GM23338 (cell line): ENCODE results near the gene LYSET. TPM values are rescaled to one million over a fixed set of nuclear protein-coding genes. Genes with fewer than 3 reads are reported as not detected.

Experiments
- ATAC-seq: fragments of 200-7000 bp; cut with Tn5 transposase; 3 replicates; pipeline ENCODE4 v1.9.1; 2020
- DNase-seq: peaks from one replicate; pipeline ENCODE4 v3.0.0-alpha.2; 2015; ENCODE audit warnings: low spot score
- H2AFZ ChIP-seq: fragments of 200-600 bp; sonication (generic); 2 replicates; pipeline ENCODE4 v1.8.0; 2016; ENCODE audit warnings: antibody characterized with exemption, mild to moderate bottlenecking, moderate library complexity
- H3F3A ChIP-seq: fragments of 200-600 bp; sonication (generic); replicated peaks from 2 replicates; pipeline ENCODE4 v1.8.0; 2017; ENCODE audit warnings: antibody characterized with exemption, mixed run types, low read depth
- H3K27ac ChIP-seq: fragments of 200-600 bp; sonication (generic); 2 replicates; pipeline ENCODE4 v1.6.1; 2016; ENCODE audit warnings: low read depth
- H3K27me3 ChIP-seq: fragments of 200-600 bp; sonication (generic); 2 replicates; pipeline ENCODE4 v1.8.0; 2016; ENCODE audit warnings: mild to moderate bottlenecking, mixed run types, moderate library complexity; ENCODE audit not compliant: insufficient read depth
- H3K36me3 ChIP-seq: fragments of 200-600 bp; sonication (generic); 2 replicates; pipeline ENCODE4 v1.8.0; 2016; ENCODE audit warnings: mild to moderate bottlenecking; ENCODE audit not compliant: insufficient read depth
- H3K4me1 ChIP-seq: fragments of 200-600 bp; sonication (generic); 2 replicates; pipeline ENCODE4 v1.8.0; 2016; ENCODE audit warnings: mild to moderate bottlenecking, moderate library complexity; ENCODE audit not compliant: insufficient read depth
- H3K4me2 ChIP-seq: fragments of 200-600 bp; sonication (generic); 2 replicates; pipeline ENCODE4 v1.7.1; 2017; ENCODE audit warnings: mixed run types
- H3K4me3 ChIP-seq: fragments of 200-600 bp; sonication (generic); 2 replicates; pipeline ENCODE4 v1.6.1; 2016; ENCODE audit warnings: mixed run types
- H3K79me2 ChIP-seq: fragments of 200-600 bp; sonication (generic); replicated peaks from 2 replicates; pipeline ENCODE4 v1.8.0; 2017; ENCODE audit warnings: mild to moderate bottlenecking; ENCODE audit not compliant: insufficient read depth
- H3K9me2 ChIP-seq: fragments of 200-600 bp; sonication (generic); 2 replicates; pipeline ENCODE4 v1.8.0; 2017; ENCODE audit not compliant: insufficient read depth
- H4K20me1 ChIP-seq: fragments of 200-600 bp; sonication (generic); replicated peaks from 2 replicates; pipeline ENCODE4 v1.8.0; 2017; ENCODE audit warnings: mild to moderate bottlenecking; ENCODE audit not compliant: insufficient read depth
- H3K27ac Mint-ChIP-seq: 2 replicates; pipeline ENCODE4 v1.8.0; 2020; ENCODE audit warnings: inconsistent platforms, mild to moderate bottlenecking, moderate library complexity, mixed read lengths
- H3K27me3 Mint-ChIP-seq: 3 replicates; pipeline ENCODE4 v1.8.0; 2022; ENCODE audit warnings: low read depth, mild to moderate bottlenecking, moderate library complexity, mixed read lengths, inconsistent platforms; ENCODE audit not compliant: insufficient read depth, poor library complexity
- H3K36me3 Mint-ChIP-seq: 3 replicates; pipeline ENCODE4 v1.8.0; 2021; ENCODE audit warnings: low read depth, mild to moderate bottlenecking, inconsistent platforms, moderate library complexity, mixed read lengths
- H3K4me1 Mint-ChIP-seq: 3 replicates; pipeline ENCODE4 v1.8.0; 2020; ENCODE audit warnings: mild to moderate bottlenecking, inconsistent platforms, mixed read lengths
- H3K4me3 Mint-ChIP-seq: 3 replicates; pipeline ENCODE4 v1.8.0; 2021; ENCODE audit warnings: moderate library complexity, mild to moderate bottlenecking, inconsistent platforms, mixed read lengths
- H3K9me3 Mint-ChIP-seq: 3 replicates; pipeline ENCODE4 v1.8.0; 2020; ENCODE audit warnings: moderate library complexity, mild to moderate bottlenecking, inconsistent platforms, mixed read lengths
- CREB1 ChIP-seq: fragments of 250-450 bp; sonication (Bioruptor Pico); IDR thresholded peaks from 2 replicates; pipeline ENCODE4 v1.5.0; 2020; ENCODE audit warnings: low read depth, mild to moderate bottlenecking, moderate library complexity
- CTCF ChIP-seq, 2 experiments: fragments of 200-600 bp in 1 of 2; sonication (generic) in 1 of 2; conservative IDR thresholded peaks; 2 replicates each; pipeline versions ENCODE4 v1.5.1 to v1.6.1; 2016 to 2017; ENCODE audit warnings: antibody characterized with exemption in 2 of 2, low read depth in 2 of 2, mild to moderate bottlenecking in 2 of 2, moderate library complexity in 1 of 2
- ETS1 ChIP-seq: IDR thresholded peaks from 2 replicates; pipeline ENCODE4 v1.6.1; 2016; ENCODE audit warnings: antibody characterized with exemption
- EZH2 ChIP-seq: fragments of 200-600 bp; sonication (generic); IDR thresholded peaks from one replicate; pipeline ENCODE4 v1.8.0; 2017; ENCODE audit warnings: antibody characterized with exemption, mild to moderate bottlenecking, low read depth; ENCODE audit not compliant: unreplicated experiment
- EZH2phosphoT487 ChIP-seq: fragments of 200-600 bp; sonication (generic); IDR thresholded peaks from one replicate; pipeline ENCODE4 v1.8.1; 2018; ENCODE audit warnings: antibody characterized with exemption; ENCODE audit not compliant: unreplicated experiment
- JUNB ChIP-seq: IDR thresholded peaks from one replicate; pipeline ENCODE4 v1.6.1; 2016; ENCODE audit warnings: antibody characterized with exemption; ENCODE audit not compliant: unreplicated experiment
- NANOG ChIP-seq: IDR thresholded peaks from 2 replicates; pipeline ENCODE4 v1.6.1; 2016; ENCODE audit warnings: antibody characterized with exemption, borderline replicate concordance
- REST ChIP-seq: IDR thresholded peaks from one replicate; pipeline ENCODE4 v1.6.1; 2018; ENCODE audit warnings: antibody characterized with exemption; ENCODE audit not compliant: unreplicated experiment
- STAT1 ChIP-seq: IDR thresholded peaks from one replicate; pipeline ENCODE4 v1.6.1; 2016; ENCODE audit warnings: antibody characterized with exemption; ENCODE audit not compliant: unreplicated experiment
- ZNF114 ChIP-seq: fragments of 250-450 bp; sonication (Bioruptor Pico); IDR thresholded peaks from 2 replicates; pipeline ENCODE4 v1.5.0; 2020; ENCODE audit warnings: mild to moderate bottlenecking, moderate library complexity
- ZNF331 ChIP-seq: fragments of 250-450 bp; sonication (Bioruptor Pico); IDR thresholded peaks from 2 replicates; pipeline ENCODE4 v1.5.0; 2020; ENCODE audit warnings: low read depth, mild to moderate bottlenecking, moderate library complexity
- ZNF462 ChIP-seq: fragments of 250-450 bp; sonication (Bioruptor Pico); IDR thresholded peaks from 2 replicates; pipeline ENCODE4 v1.5.0; 2020; ENCODE audit warnings: mild to moderate bottlenecking, moderate library complexity
- polyA plus RNA-seq: library from polyadenylated mRNA; unstranded; fragments of >200 nt; fragmentation: Nextera tagmentation; extraction: Ambion mirVana; gene quantifications from 2 replicates; pipeline ENCODE4 v1.2.1, GENCODE V29; 2016
- total RNA-seq: library from RNA; depleted of rRNA; stranded (reverse); fragments of >200 nt; shearing (Covaris generic); gene quantifications from 2 replicates; pipeline ENCODE4 v1.2.3, GENCODE V29; 2014

The LYSET gene
- total and polyA plus RNA-seq, 2 experiments from 2014 or later, result 14.2 to 34.0 TPM

DNA sequence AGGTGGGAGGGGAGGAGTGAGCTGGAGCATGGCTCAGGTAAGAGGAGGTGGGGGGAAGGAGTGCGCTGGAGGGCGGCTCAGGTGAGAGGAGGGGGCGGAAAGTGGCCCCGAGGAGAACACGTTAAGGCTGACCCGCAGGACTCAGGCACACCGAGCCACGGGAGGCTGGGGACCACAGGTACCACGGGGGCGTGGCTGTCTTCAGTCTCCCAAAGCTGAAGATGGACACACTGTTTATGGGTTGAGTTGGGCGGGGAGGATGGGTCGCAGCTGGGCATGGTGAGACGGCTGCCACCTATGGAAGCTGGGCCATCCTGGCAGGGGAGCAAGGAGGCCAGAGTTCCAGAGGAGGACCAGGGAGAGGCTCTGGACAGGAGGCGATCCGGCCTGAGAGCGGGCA, 45.4 kb downstream of the LYSET start:
- no peaks in the 10 kb centered on the region for H3K9me3 Mint-ChIP-seq
- Histone ChIP-seq H3K4me3 (no peak overlapping the region), H3K79me2 (no peaks in the 10 kb centered on the region), H3K27ac (no peak overlapping the region), H3K27me3 (no peaks in the 10 kb centered on the region), H3K9me2 (no peaks in the 10 kb centered on the region), H3K4me2 (no peak overlapping the region), H2AFZ (no peak overlapping the region), H3F3A (no peaks in the 10 kb centered on the region), H3K4me1 (no peaks in the 10 kb centered on the region), H3K36me3 (peaks cover 4% of the 10 kb centered on the region; the same call in 1 of the 2 replicates), H4K20me1 (0 out of 2 replicates have a peak, but pooled peaks cover 5% of the 10 kb centered on the region)
- ATAC-seq (no peak), DNase-seq (no peak)
- peak overlapping the region; percentile 60; the same call in 1 of the 2 replicates for H3K27ac Mint-ChIP-seq
- TF ChIP-seq JUNB (no peak), ZNF331 (CRISPR knock-in tag) (no peak), ETS1 (no peak), STAT1 (no peak), EZH2phosphoT487 (no peak), ZNF462 (CRISPR knock-in tag) (no peak), EZH2 (no peak), NANOG (no peak), CTCF (conservative IDR thresholded peaks at IDR 0.05; ENCODE audit: low read depth in 2 of 2) (no peak), REST (no peak), ZNF114 (CRISPR knock-in tag) (no peak), CREB1 (CRISPR knock-in tag) (no peak)
- no peak overlapping the region for H3K4me3 Mint-ChIP-seq
- no peaks in the 10 kb centered on the region; the same call in 2 of the 3 replicates for H3K4me1 Mint-ChIP-seq
- peaks cover 30% of the 10 kb centered on the region for H3K36me3 Mint-ChIP-seq
- peaks cover 7% of the 10 kb centered on the region for H3K27me3 Mint-ChIP-seq
